GM12865 (cell line): ENCODE results near the gene ZFPM1.

Experiments
- DNase-seq: peaks from one replicate; pipeline ENCODE4 v3.0.0; 2010; ENCODE audit warnings: low read depth
- H3K4me3 ChIP-seq: 2 replicates; pipeline ENCODE4 v1.5.1; 2011; ENCODE audit warnings: mild to moderate bottlenecking, low read depth, low read length, control low read depth
- CTCF ChIP-seq: IDR thresholded peaks from 2 replicates; pipeline ENCODE4 v1.5.1; 2011; ENCODE audit warnings: low read length, control low read depth, low read depth, inconsistent platforms; ENCODE audit not compliant: insufficient read depth; ENCODE audit errors: missing control alignments

ZFPM1 gene

GRCh38 chr16:88554711-88555264, 101.7 kb downstream of the ZFPM1 start:
- TF ChIP-seq CTCF = no peak
- DNase-seq = no peak

GRCh38 chr16:88556294-88556988, 103.4 kb downstream of the ZFPM1 start:
- no peak overlapping the region for H3K4me3 ChIP-seq
- no peak for TF ChIP-seq CTCF
- no peak for DNase-seq

More at GRCh38 chr16:88554711-88555264, 101.7 kb downstream of the ZFPM1 start:
- H3K4me3 ChIP-seq = no peak overlapping the region

GRCh38 chr16:88558457-88559442, 105.7 kb downstream of the ZFPM1 start:
- peak; percentile 40 for TF ChIP-seq CTCF
- peak; percentile 71 for DNase-seq
- H3K4me3 ChIP-seq = no peak overlapping the region

- DNase-seq = no peak
- H3K4me3 ChIP-seq = no peak overlapping the region
- no peak for TF ChIP-seq CTCF
These were observed 107.8 kb downstream of the ZFPM1 start for GRCh38 chr16:88560714-88561484.

- H3K4me3 ChIP-seq = no peak overlapping the region
- DNase-seq = peak; percentile 52
- TF ChIP-seq CTCF = peak; percentile 70
These were observed 108.6 kb downstream of the ZFPM1 start for GRCh38 chr16:88561485-88562359.
